ENCODE data around the gene NDUFV3. TPM values are rescaled to one million over a fixed set of nuclear protein-coding genes. Genes with fewer than 3 reads are reported as not detected.

The NDUFV3 gene
- total and polyA plus RNA-seq, 2 of the 8 experiments (the other 6 are each of a cell fraction or from before 2014, with no cell fraction given) = 17.0 to 44.4 TPM

GRCh38 chr21:42852925-42853570 lies 40.1 kb upstream of the NDUFV3 start (continued):
- TF ChIP-seq PHF8 (conservative IDR thresholded peaks at IDR 0.05; ENCODE audit: low read depth, low read length) (no peak), YY1 (IDR thresholded peaks at IDR 0.05; ENCODE audit: low read depth, low read length) (no peak), TAF7 (optimal IDR thresholded peaks at IDR 0.05; ENCODE audit: borderline replicate concordance, low read depth, low read length) (no peak), FOSL1 (IDR thresholded peaks at IDR 0.05; ENCODE audit: insufficient read depth, low read depth, low read length) (no peak), SP2 (IDR thresholded peaks at IDR 0.05; ENCODE audit: low read length) (no peak), RNF2 (IDR thresholded peaks at IDR 0.05; ENCODE audit: borderline replicate concordance, low read depth, low read length, missing control alignments, poor library complexity, severe bottlenecking) (no peak)

All from H1 (cell line).